Caco-2 (cell line): Measurements from ENCODE around the gene ARHGAP42. TPM values are rescaled to one million over a fixed set of nuclear protein-coding genes. Genes with fewer than 3 reads are reported as not detected.

Experiments
- BruUV-seq: library from RNA; stranded (reverse); fragments of 400-500 nt; replicated peaks from 2 replicates; lab custom pipeline; 2021; lab: Mats Ljungman, UMichigan
- CTCF ChIA-PET: fragments of 300-600 bp; sonication (Branson Sonifier 250); formaldehyde crosslinking; loops from one replicate; lab custom pipeline; 2022; ENCODE audit warnings: antibody characterized with exemption; lab: Charles Lee
- POLR2A ChIA-PET: fragments of 300-600 bp; sonication (Branson Sonifier 250); formaldehyde crosslinking; loops from one replicate; lab custom pipeline; 2022; ENCODE audit warnings: antibody characterized with exemption; lab: Charles Lee
- DNase-seq, 2 experiments: peaks; one replicate each; pipeline versions ENCODE4 v3.0.0 to v3.0.0-alpha.2; 2020 to 2022
- H3K27me3 ChIP-seq: replicated peaks from 2 replicates; pipeline ENCODE4 v1.6.0; 2011; ENCODE audit warnings: low read length; ENCODE audit not compliant: control insufficient read depth, insufficient read depth
- H3K36me3 ChIP-seq: 2 replicates; pipeline ENCODE4 v1.5.1; 2011; ENCODE audit warnings: low read length; ENCODE audit not compliant: control insufficient read depth, insufficient read depth
- H3K4me1 ChIP-seq: fragments of 250-450 bp; sonication (Bioruptor Pico); 2 replicates; pipeline ENCODE4 v1.5.1; 2020; ENCODE audit warnings: mild to moderate bottlenecking
- H3K4me3 ChIP-seq: 2 replicates; pipeline ENCODE4 v1.5.1; 2011; ENCODE audit warnings: low read depth, mild to moderate bottlenecking, control low read depth, low read length
- H3K9me3 ChIP-seq: fragments of 250-450 bp; sonication (Bioruptor Pico); 2 replicates; pipeline ENCODE4 v1.5.1; 2020; ENCODE audit warnings: mild to moderate bottlenecking, moderate library complexity
- H3K27ac Mint-ChIP-seq: one replicate; pipeline ENCODE4 v1.8.0; 2022; ENCODE audit warnings: mixed read lengths; ENCODE audit not compliant: unreplicated experiment
- H3K27me3 Mint-ChIP-seq: one replicate; pipeline ENCODE4 v1.8.0; 2022; ENCODE audit warnings: mixed read lengths; ENCODE audit not compliant: insufficient read depth, unreplicated experiment
- H3K36me3 Mint-ChIP-seq: one replicate; pipeline ENCODE4 v1.8.0; 2022; ENCODE audit warnings: mild to moderate bottlenecking, mixed read lengths; ENCODE audit not compliant: insufficient read depth, unreplicated experiment
- H3K4me1 Mint-ChIP-seq: one replicate; pipeline ENCODE4 v1.8.0; 2022; ENCODE audit warnings: low read depth, mixed read lengths; ENCODE audit not compliant: unreplicated experiment
- H3K4me3 Mint-ChIP-seq: one replicate; pipeline ENCODE4 v1.8.0; 2022; ENCODE audit warnings: mild to moderate bottlenecking, moderate library complexity, mixed read lengths; ENCODE audit not compliant: unreplicated experiment
- H3K9me3 Mint-ChIP-seq: one replicate; pipeline ENCODE4 v1.8.0; 2022; ENCODE audit warnings: mixed read lengths; ENCODE audit not compliant: unreplicated experiment
- intact Hi-C: fragments of 100-400 bp; cut with micrococcal nuclease; formaldehyde crosslinking; loops from one replicate; pipeline ENCODE4 v1.10.0; 2022; ENCODE audit not compliant: unreplicated experiment
- total RNA-seq: library from RNA; stranded (reverse); gene quantifications from 2 replicates; pipeline ENCODE4 v1.2.3, GENCODE V29; 2022
- TF ChIP-seq, protein P1 (sequence below), 2 experiments: fragments of 200-600 bp in 1 of 2; IDR thresholded peaks; 1 replicate in 1 of 2; 2 replicates in 1 of 2; pipeline versions ENCODE4 v1.5.1 to v1.8.0; 2011 to 2022; ENCODE audit warnings: antibody characterized with exemption in 1 of 2, control low read depth in 1 of 2, inconsistent platforms in 1 of 2, low read depth in 1 of 2, low read length in 1 of 2, mild to moderate bottlenecking in 1 of 2, moderate library complexity in 1 of 2; ENCODE audit not compliant: insufficient read depth in 1 of 2, severe bottlenecking in 1 of 2, unreplicated experiment in 1 of 2

The ARHGAP42 gene
- total RNA-seq, 1 experiment from 2014 or later, result 8.4 TPM

DNA sequence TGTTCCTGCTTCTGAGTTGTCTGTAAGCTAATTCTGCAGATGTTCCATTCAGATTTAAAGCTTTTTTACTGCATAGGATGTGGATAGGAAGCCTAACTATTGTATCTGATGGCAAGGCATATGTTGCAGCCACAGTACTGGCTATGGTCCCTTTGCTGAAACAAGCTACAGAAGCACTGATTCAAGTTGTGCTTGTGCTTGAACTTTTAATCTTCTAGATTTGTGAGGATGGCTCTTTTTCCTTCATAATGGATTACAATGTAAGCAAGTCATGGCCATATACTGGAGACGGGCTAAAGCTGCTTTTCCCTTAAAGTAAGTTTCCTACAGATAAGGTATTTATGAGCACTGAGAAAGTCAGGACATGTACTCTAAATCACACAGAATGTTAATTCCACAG lies 303.8 kb downstream of the ARHGAP42 start:
- H3K27me3 ChIP-seq, result no peaks in the 10 kb centered on the region
- DNase-seq, result no peak
- Mint-ChIP-seq H3K4me1 (no peaks in the 10 kb centered on the region), H3K27ac (no peak overlapping the region), H3K36me3 (no peaks in the 10 kb centered on the region), H3K9me3 (no peaks in the 10 kb centered on the region), H3K27me3 (no peaks in the 10 kb centered on the region), H3K4me3 (no peak overlapping the region)
- TF ChIP-seq, protein P1, sequence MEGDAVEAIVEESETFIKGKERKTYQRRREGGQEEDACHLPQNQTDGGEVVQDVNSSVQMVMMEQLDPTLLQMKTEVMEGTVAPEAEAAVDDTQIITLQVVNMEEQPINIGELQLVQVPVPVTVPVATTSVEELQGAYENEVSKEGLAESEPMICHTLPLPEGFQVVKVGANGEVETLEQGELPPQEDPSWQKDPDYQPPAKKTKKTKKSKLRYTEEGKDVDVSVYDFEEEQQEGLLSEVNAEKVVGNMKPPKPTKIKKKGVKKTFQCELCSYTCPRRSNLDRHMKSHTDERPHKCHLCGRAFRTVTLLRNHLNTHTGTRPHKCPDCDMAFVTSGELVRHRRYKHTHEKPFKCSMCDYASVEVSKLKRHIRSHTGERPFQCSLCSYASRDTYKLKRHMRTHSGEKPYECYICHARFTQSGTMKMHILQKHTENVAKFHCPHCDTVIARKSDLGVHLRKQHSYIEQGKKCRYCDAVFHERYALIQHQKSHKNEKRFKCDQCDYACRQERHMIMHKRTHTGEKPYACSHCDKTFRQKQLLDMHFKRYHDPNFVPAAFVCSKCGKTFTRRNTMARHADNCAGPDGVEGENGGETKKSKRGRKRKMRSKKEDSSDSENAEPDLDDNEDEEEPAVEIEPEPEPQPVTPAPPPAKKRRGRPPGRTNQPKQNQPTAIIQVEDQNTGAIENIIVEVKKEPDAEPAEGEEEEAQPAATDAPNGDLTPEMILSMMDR (IDR thresholded peaks at IDR 0.05; ENCODE audit: insufficient read depth in 1 of 2, low read depth in 1 of 2, low read length in 1 of 2, severe bottlenecking in 1 of 2, unreplicated experiment in 1 of 2), result no peak
- no peaks in the 10 kb centered on the region for H3K4me1 ChIP-seq
- intact Hi-C loops, result no loop called here
- no peak overlapping the region for H3K4me3 ChIP-seq
- no peaks in the 10 kb centered on the region for H3K36me3 ChIP-seq
- BruUV-seq, result no TSS peak
- ChIA-PET POLR2A (no interaction called here), CTCF (no interaction called here)
- H3K9me3 ChIP-seq, result no peaks in the 10 kb centered on the region

DNA sequence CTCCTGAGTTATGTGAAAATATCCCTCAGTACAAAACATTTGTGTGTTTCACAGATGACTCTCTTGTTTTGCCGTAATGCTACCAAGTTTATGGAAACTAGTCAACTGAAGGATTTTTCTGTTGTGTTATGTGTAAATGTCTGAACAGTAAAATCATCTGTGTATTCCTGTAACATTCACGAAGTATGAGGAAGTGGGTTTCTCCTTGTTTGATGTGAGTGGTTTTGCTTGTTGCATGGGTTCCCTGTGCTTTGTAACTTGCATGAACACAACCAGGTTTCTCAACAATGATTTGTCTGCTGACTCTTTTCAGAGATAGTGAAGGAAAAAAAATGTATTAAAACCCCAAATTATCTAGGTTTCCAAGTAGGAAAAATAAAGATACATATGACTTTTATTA lies 304.5 kb downstream of the ARHGAP42 start:
- TF ChIP-seq, protein P1 (IDR thresholded peaks at IDR 0.05; ENCODE audit: insufficient read depth in 1 of 2, low read depth in 1 of 2, low read length in 1 of 2, severe bottlenecking in 1 of 2, unreplicated experiment in 1 of 2), result no peak
- no peaks in the 10 kb centered on the region for H3K9me3 Mint-ChIP-seq

DNA sequence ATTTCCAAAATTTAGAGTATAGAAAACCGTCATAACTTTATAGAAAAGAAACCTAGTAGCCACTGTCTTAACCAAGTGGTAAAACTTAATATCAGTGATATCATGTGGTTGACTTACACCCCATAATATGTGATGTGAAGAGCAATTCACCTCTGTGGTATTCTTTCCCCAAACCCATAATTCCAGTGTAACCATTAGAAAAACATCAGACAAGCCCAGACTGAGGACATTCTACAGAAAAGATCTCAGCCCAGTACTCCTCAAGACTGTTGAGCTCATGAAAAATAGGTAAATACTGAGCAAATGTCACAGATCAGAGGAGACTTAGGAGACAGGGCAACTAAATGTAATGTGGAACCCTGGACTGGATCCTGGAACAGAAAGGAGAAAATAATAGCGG lies 307.9 kb downstream of the ARHGAP42 start:
- no peak overlapping the region for H3K27ac Mint-ChIP-seq
- ChIA-PET CTCF (no interaction called here), POLR2A (no interaction called here)
- H3K4me3 Mint-ChIP-seq, result no peak overlapping the region
- Histone ChIP-seq H3K36me3 (no peaks in the 10 kb centered on the region), H3K4me1 (no peaks in the 10 kb centered on the region), H3K4me3 (no peak overlapping the region), H3K27me3 (no peaks in the 10 kb centered on the region), H3K9me3 (no peaks in the 10 kb centered on the region)
- peaks cover 7% of the 10 kb centered on the region for H3K27me3 Mint-ChIP-seq
- no peak for DNase-seq
- no TSS peak for BruUV-seq
- intact Hi-C loops, result no loop called here
- no peaks in the 10 kb centered on the region for H3K36me3 Mint-ChIP-seq
- no peaks in the 10 kb centered on the region for H3K9me3 Mint-ChIP-seq
- H3K4me1 Mint-ChIP-seq, result no peaks in the 10 kb centered on the region
- TF ChIP-seq, protein P1 (IDR thresholded peaks at IDR 0.05; ENCODE audit: insufficient read depth in 1 of 2, low read depth in 1 of 2, low read length in 1 of 2, severe bottlenecking in 1 of 2, unreplicated experiment in 1 of 2), result no peak

More for the DNA sequence above, 304.5 kb downstream of the ARHGAP42 start:
- H3K36me3 ChIP-seq, result no peaks in the 10 kb centered on the region
- H3K36me3 Mint-ChIP-seq, result no peaks in the 10 kb centered on the region
- no peaks in the 10 kb centered on the region for H3K27me3 Mint-ChIP-seq
- DNase-seq, result no peak
- intact Hi-C loops, result no loop called here
- H3K4me1 ChIP-seq, result no peaks in the 10 kb centered on the region
- no peaks in the 10 kb centered on the region for H3K27me3 ChIP-seq
- CTCF ChIA-PET, result no interaction called here
- H3K4me3 ChIP-seq, result no peak overlapping the region
- POLR2A ChIA-PET, result no interaction called here
- no peaks in the 10 kb centered on the region for H3K4me1 Mint-ChIP-seq
- H3K4me3 Mint-ChIP-seq, result no peak overlapping the region
- BruUV-seq, result no TSS peak
- no peak overlapping the region for H3K27ac Mint-ChIP-seq
- H3K9me3 ChIP-seq, result no peaks in the 10 kb centered on the region
